Psoas muscle (tissue), 8 donors: ENCODE measurements around the gene HSF2BP. TPM values are rescaled to one million over a fixed set of nuclear protein-coding genes. Genes with fewer than 3 reads are reported as not detected.
"Not testable (repeated sequence)": the region's sequence is repeated elsewhere in the genome, so short reads cannot be mapped to it uniquely, and the experiment has no call there.

Source experiments
- ATAC-seq, 4 donors: fragments of 200-7000 bp; cut with Tn5 transposase; one replicate each; pipeline ENCODE4 v1.9.1; 2020; ENCODE audit warnings: moderate library complexity in 3 of 4, mild to moderate bottlenecking in 2 of 4
- DNase-seq, 2 donors: peaks; one replicate each; pipeline ENCODE4 v3.0.0-alpha.2; 2020
- H3K27ac ChIP-seq: fragments of 200-600 bp; one replicate; pipeline ENCODE4 v1.8.0; 2022
- H3K27me3 ChIP-seq, 3 donors: fragments of 200-600 bp in 1 of 3; one replicate each; pipeline versions ENCODE4 v1.6.1 to v1.8.0; 2013 to 2022; ENCODE audit warnings: low read length in 2 of 3, mild to moderate bottlenecking in 2 of 3, moderate library complexity in 1 of 3; ENCODE audit not compliant: insufficient read depth in 3 of 3
- H3K36me3 ChIP-seq, 2 donors: fragments of 200-600 bp in 1 of 2; one replicate each; pipeline versions ENCODE4 v1.6.1 to v1.8.0; 2013 to 2022; ENCODE audit warnings: low read depth in 1 of 2, mild to moderate bottlenecking in 1 of 2, moderate library complexity in 1 of 2; ENCODE audit not compliant: insufficient read depth in 1 of 2
- H3K4me1 ChIP-seq: fragments of 200-600 bp; one replicate; pipeline ENCODE4 v1.8.0; 2022
- H3K4me3 ChIP-seq: fragments of 200-600 bp; one replicate; pipeline ENCODE4 v1.8.0; 2022; ENCODE audit warnings: mild to moderate bottlenecking
- H3K9me3 ChIP-seq: fragments of 200-600 bp; one replicate; pipeline ENCODE4 v1.8.0; 2022
- CTCF ChIP-seq: fragments of 200-600 bp; IDR thresholded peaks from one replicate; pipeline ENCODE4 v1.8.0; 2022; ENCODE audit warnings: antibody characterized with exemption
- WGBS, 3 donors: extraction: QIAGEN DNeasy Blood & Tissue Kit; methylation state at CpG; one replicate each; pipeline versions ENCODE4 v1.1.6 to v1.1.7; 2013; 5-methylcytosine and 5-hydroxymethylcytosine counted together
- intact Hi-C, 2 donors: fragments of 100-400 bp; cut with DNase I; formaldehyde crosslinking; loops; one replicate each; pipeline versions ENCODE4 v1.11.0 to v1.14.2; 2022
- polyA plus RNA-seq, 3 donors: library from polyadenylated mRNA; stranded (reverse); fragments of 200-250 nt; gene quantifications; one replicate each; pipeline ENCODE4 v1.2.3, GENCODE V29; 2013
- total RNA-seq, 4 donors: library from RNA; stranded (reverse); fragmentation: NEBNext Ultra II Directional in 2 of 4; extraction: Animal tissue kit (Norgen Biotek cat#: 25700) in 2 of 4; gene quantifications; one replicate each; pipeline versions ENCODE4 v1.2.1 to v1.2.4, GENCODE V29; 2021 to 2023
- donor health status: healthy with polysubstance abuse.
- donor health status: DM: no; HTN: no; CAD: no; lungs with moderate emphysema.
- donor health status: Bipolar disorder and iron deficiency.
- donor health status: healthy.
- donor health status: DM: yes; HTN: yes; CAD: no.
- donor health status: DM: no; HTN: no; CAD: no.
- donor health status: DM: no; HTN: no; CAD: no.
- donor health status: DM: yes; HTN: yes; CAD: no.

Gene HSF2BP
- total and polyA plus RNA-seq, 7 donors, result 0.16 to 1.7 (median 0.28) TPM; not detected in 1

GRCh38 chr21:43597540-43598250 lies 61.6 kb downstream of the HSF2BP start:
- ATAC-seq, result no peak
- H3K27ac ChIP-seq, result no peak overlapping the region
- no peaks in the 10 kb centered on the region for H3K9me3 ChIP-seq
- no peaks in the 10 kb centered on the region for H3K27me3 ChIP-seq
- no peak for DNase-seq
- no peak for TF ChIP-seq CTCF
- H3K36me3 ChIP-seq, result no peaks in the 10 kb centered on the region
- intact Hi-C loops, result loop anchor here in 1 of 2 donors (5.0 kb wide), 1 partner anchor 40 kb away; no protein-coding TSS in a partner anchor
- peaks cover 1% of the 10 kb centered on the region for H3K4me1 ChIP-seq
- no peak overlapping the region for H3K4me3 ChIP-seq
- WGBS, 3 donors, result 81 to 83% (median 82%) methylated on average over 6 of the region's 6 CpGs

GRCh38 chr21:43597052-43597451 lies 62.2 kb downstream of the HSF2BP start:
- no peaks in the 10 kb centered on the region for H3K36me3 ChIP-seq
- H3K27ac ChIP-seq, result no peak overlapping the region
- H3K4me1 ChIP-seq, result no peaks in the 10 kb centered on the region
- no peak overlapping the region for H3K4me3 ChIP-seq
- intact Hi-C loops, result loop anchor here in 1 of 2 donors (5.0 kb wide), 1 partner anchor 40 kb away; no protein-coding TSS in a partner anchor
- no peaks in the 10 kb centered on the region for H3K27me3 ChIP-seq
- no peak for DNase-seq
- TF ChIP-seq CTCF, result no peak
- no peaks in the 10 kb centered on the region for H3K9me3 ChIP-seq
- no peak for ATAC-seq
- WGBS, 3 donors, result 94 to 100% (median 100%) methylated on average over 1 of the region's 1 CpG

GRCh38 chr21:43596616-43597015 lies 62.7 kb downstream of the HSF2BP start:
- H3K36me3 ChIP-seq, result no peaks in the 10 kb centered on the region
- no peaks in the 10 kb centered on the region for H3K9me3 ChIP-seq
- H3K4me1 ChIP-seq, result no peaks in the 10 kb centered on the region
- no peak for DNase-seq
- no peak overlapping the region for H3K27ac ChIP-seq
- H3K4me3 ChIP-seq, result no peak overlapping the region
- intact Hi-C loops, result loop anchor here in 1 of 2 donors (5.0 kb wide), 1 partner anchor 41 kb away; no protein-coding TSS in a partner anchor
- no peak for ATAC-seq
- TF ChIP-seq CTCF, result no peak
- H3K27me3 ChIP-seq, result no peaks in the 10 kb centered on the region
- WGBS, 3 donors, result 96 to 98% (median 98%) methylated on average over 5 of the region's 5 CpGs

GRCh38 chr21:43595769-43596168 lies 63.5 kb downstream of the HSF2BP start:
- DNase-seq, H3K4me1 ChIP-seq, ATAC-seq, H3K36me3 ChIP-seq, H3K27me3 ChIP-seq, H3K4me3 ChIP-seq, H3K27ac ChIP-seq, H3K9me3 ChIP-seq: not testable (repeated sequence)
- intact Hi-C loops, result loop anchor here in 1 of 2 donors (5.0 kb wide), 1 partner anchor 42 kb away; no protein-coding TSS in a partner anchor
- WGBS, 3 donors, result 83 to 95% (median 85%) methylated on average over 5 to 8 of the region's 8 CpGs

- intact Hi-C loops, result no loop called here
- DNase-seq (no peak), ATAC-seq (no peak)
- 83 to 91% (median 88%) methylated on average over 5 of the region's 5 CpGs for whole genome bisulfite sequencing, 3 donors
- Histone ChIP-seq H3K36me3 (no peaks in the 10 kb centered on the region), H3K4me3 (no peak overlapping the region), H3K9me3 (no peaks in the 10 kb centered on the region), H3K27me3 (no peaks in the 10 kb centered on the region), H3K27ac (no peak overlapping the region), H3K4me1 (no peaks in the 10 kb centered on the region)
- TF ChIP-seq CTCF, result no peak
These were observed 66.2 kb downstream of the HSF2BP start for GRCh38 chr21:43593078-43593477.
